Pulmonary artery endothelial cell (primary cell): Measurements from ENCODE around the gene PLD4. TPM values are rescaled to one million over a fixed set of nuclear protein-coding genes. Genes with fewer than 3 reads are reported as not detected.

Experiments
- total RNA-seq: library from RNA; depleted of rRNA; stranded (reverse); fragments of >200 nt; gene quantifications from 2 replicates; pipeline ENCODE4 v1.2.3, GENCODE V29; 2014

Gene PLD4
- total RNA-seq, 1 donor from 2014 or later, result under 0.01 TPM

Other genes with a start within 250 kb of the PLD4 start
- gene INF2, start 235.3 kb upstream of the PLD4 start, total RNA-seq, result 48.9 and 67.8 TPM in 2 replicates
- gene ADSS1, start 200.7 kb upstream of the PLD4 start, total RNA-seq, result 1.2 and 2.8 TPM in 2 replicates
- 87.3 and 95.4 TPM in 2 replicates for gene SIVA1, start 171.7 kb upstream of the PLD4 start, total RNA-seq
- gene AKT1, start 129.1 kb upstream of the PLD4 start, total RNA-seq, result 224 and 229 TPM in 2 replicates
- gene ZBTB42, start 123.8 kb upstream of the PLD4 start, total RNA-seq, result 3.9 and 5.2 TPM in 2 replicates
- gene CEP170B, start 59.6 kb upstream of the PLD4 start, total RNA-seq, result 17.1 and 19.0 TPM in 2 replicates
- gene AHNAK2, start 53.5 kb downstream of the PLD4 start, total RNA-seq, result 91.8 and 94.3 TPM in 2 replicates
- gene CLBA1, start 60.9 kb downstream of the PLD4 start, total RNA-seq, result 2.6 and 5.5 TPM in 2 replicates
- 50.5 and 59.4 TPM in 2 replicates for gene CDCA4, start 96.2 kb downstream of the PLD4 start, total RNA-seq
- 0.07 TPM in 1 of 2 replicates, not detected in the other for gene GPR132, start 140.6 kb downstream of the PLD4 start, total RNA-seq
- 46.9 and 49.9 TPM in 2 replicates for gene JAG2, start 243.9 kb downstream of the PLD4 start, total RNA-seq